IPS-11a (cell line): ENCODE results near the gene ERVV-1.
A peak's percentile ranks its signal among the peaks of the same experiment; 100 is the strongest.
"Not testable (repeated sequence)": the region's sequence is repeated elsewhere in the genome, so short reads cannot be mapped to it uniquely, and the experiment has no call there.

Experiments used
- H3K4me3 ChIP-seq: one replicate; pipeline ENCODE4 v1.5.1; 2013; ENCODE audit warnings: low read depth, low read length, control low read depth

ERVV-1 gene

GRCh38 chr19:53013621-53014020 is at the start of gene ERVV-1:
Gene ERVV-1, plus strand, starts transcription at chr19:53013921. Its CDS starts 170 bp downstream, at chr19:53014091.
- no peak within 1 kb of the TSS for H3K4me3 ChIP-seq

DNA sequence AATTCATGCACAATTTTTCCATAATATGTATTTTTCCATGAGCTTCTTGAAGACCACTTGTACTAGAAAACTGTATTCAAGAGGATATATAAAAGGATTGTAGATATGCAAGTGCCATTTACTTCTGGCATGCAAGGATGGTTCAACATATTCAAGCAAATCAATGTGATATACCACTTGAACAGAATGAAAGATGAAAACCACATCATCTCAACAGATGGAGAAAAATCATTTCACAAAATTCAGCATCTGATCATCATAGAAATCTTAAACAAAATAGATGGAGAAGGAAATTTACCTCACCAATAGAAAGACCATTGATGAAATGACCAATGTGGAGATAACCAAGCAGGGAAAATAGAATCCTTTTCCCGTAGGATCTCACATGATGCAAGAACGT is 45.9 kb upstream of the ERVV-1 start:
- H3K4me3 ChIP-seq: no peak overlapping the region

DNA sequence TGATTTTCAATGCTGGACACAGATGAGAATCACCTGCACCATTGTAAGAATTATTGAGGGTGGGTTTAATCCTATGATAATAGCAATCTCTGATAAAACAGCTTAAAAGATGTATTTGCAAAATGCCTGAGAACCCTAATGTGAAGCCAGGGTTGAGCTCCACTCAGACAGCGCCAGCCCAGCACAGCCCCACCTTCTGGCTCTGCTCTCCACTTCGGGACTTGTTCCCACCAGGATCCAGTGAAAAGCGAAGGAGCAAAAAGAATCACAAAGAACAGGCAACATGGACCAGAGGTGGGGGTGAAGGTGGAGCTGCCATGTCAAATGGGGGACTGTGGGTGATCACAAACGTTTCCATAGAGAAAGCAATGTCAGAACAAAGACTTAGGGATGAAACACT is 32.4 kb upstream of the ERVV-1 start:
- no peak overlapping the region for H3K4me3 ChIP-seq

- not testable (repeated sequence) for H3K4me3 ChIP-seq
Measured at GRCh38 chr19:52983167-52983566, 30.6 kb upstream of the ERVV-1 start.

GRCh38 chr19:52987221-52987620 is 26.5 kb upstream of the ERVV-1 start:
- H3K4me3 ChIP-seq: no peak overlapping the region

GRCh38 chr19:52988506-52988905 is 25.2 kb upstream of the ERVV-1 start:
- no peak overlapping the region for H3K4me3 ChIP-seq

DNA sequence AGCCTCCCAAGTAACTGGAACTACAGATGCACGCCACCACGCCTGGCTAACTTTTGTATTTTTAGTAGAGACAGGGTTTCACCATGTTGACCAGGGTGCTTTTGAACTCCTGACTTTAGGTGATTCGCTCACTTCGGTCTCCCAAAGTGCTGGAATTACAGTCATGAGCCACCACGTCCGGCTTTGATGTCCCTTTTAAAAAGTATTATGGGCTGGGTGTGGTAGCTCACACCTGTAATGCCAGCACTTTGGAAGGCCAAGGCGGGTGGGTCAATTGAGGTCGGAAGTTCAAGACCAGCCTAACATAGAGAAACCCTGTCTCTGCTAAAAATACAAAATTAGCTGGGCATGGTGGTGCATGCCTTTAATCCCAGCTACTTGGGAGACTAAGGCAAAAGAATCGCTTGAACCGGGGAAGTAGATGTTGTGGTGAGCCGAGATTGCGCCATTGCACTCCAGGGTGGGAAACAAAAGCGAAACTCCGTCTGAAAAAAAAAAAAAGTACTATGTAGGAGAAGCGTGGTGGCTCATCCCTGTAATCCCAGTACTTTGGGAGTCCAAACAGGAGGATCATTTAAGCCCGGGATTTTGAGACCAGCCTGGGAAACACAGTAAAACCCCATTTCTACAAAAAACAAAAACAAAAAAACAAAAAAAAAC is 22.8 kb upstream of the ERVV-1 start:
- no peak overlapping the region for H3K4me3 ChIP-seq

GRCh38 chr19:52991484-52991883 is 22.2 kb upstream of the ERVV-1 start:
- no peak overlapping the region for H3K4me3 ChIP-seq

GRCh38 chr19:52992109-52993004 is 21.4 kb upstream of the ERVV-1 start:
- H3K4me3 ChIP-seq: peak overlapping the region; percentile 42

DNA sequence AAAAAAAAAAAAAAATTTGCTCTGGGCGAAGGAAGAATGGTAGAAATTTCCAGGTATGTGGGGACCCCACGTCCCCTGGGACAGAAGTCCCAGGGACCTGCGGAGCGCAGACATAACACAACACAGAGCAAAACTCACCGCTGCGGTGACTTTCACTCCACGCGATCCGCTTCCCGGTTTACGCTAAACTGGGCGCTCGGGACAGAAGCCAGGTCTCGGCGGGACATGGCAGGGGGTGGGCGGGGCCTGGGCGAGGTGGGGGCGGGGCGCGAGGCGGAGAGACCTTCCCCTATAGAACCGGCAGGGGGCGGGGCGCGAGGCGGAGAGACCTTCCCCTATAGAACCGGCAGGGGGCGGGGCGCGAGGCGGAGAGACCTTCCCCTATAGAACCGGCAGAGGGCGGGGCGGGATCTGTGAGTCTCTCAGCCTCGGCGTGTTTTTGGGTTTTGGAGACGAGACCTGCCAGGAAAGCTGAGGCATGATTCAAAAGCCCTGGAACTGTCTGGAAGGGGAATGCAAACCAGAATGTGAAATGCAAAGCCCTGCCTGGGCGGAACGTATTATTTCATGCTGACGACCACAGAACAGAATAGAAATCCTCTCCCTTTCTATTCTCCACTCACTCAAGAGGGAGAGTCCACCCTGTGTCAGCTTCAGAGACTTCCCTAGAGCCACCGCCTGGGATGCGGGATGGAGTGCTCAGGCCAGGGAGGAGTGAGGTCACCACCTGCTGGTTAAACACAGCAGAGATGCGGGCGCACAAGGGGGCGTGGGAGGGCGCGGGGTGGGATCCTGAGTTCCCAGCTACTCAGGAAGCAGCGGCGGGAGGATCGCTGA is 20.2 kb upstream of the ERVV-1 start:
- H3K4me3 ChIP-seq: peak overlapping the region; percentile 42

GRCh38 chr19:52995711-52996110 is 18.0 kb upstream of the ERVV-1 start:
- H3K4me3 ChIP-seq: no peak overlapping the region

GRCh38 chr19:52997975-52998374 is 15.7 kb upstream of the ERVV-1 start:
- no peak overlapping the region for H3K4me3 ChIP-seq

DNA sequence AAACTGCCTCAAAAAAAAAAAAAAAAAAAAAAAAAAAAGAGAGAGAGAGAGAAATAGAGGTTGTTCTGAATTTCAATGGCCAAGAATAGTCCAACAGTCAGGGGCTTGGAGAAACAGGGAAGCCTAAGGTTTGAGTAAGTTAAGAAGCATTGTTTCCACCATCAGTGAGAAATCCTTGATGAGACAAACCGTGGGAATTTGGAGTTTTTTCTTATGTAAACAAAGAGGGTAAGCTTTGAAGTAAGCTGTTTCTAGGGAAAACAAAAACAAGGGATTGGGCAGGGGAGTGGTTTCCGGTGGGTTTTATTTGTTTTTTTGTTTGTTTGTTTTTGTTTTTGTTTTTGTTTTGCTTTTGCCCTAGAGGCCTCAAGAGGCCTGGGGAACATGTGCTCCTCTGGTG is 11.2 kb upstream of the ERVV-1 start:
- H3K4me3 ChIP-seq: no peak overlapping the region

DNA sequence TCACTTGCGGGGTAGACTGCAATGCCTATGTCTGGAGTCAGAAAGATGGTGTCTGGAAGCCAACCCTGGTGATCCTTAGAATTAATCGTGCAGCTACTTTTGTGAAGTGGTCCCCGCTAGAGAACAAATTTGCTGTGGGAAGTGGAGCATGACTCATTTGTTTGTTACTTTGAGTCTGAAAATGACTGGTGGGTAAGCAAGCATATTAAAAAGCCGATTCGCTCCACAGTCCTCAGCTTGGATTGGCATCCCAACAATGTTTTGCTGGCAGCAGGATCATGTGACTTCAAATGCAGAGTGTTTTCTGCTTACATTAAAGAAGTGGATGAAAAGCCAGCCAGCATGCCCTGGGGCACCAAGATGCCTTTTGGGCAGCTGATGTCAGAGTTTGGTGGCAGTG is 9.5 kb upstream of the ERVV-1 start:
- H3K4me3 ChIP-seq: no peak overlapping the region

DNA sequence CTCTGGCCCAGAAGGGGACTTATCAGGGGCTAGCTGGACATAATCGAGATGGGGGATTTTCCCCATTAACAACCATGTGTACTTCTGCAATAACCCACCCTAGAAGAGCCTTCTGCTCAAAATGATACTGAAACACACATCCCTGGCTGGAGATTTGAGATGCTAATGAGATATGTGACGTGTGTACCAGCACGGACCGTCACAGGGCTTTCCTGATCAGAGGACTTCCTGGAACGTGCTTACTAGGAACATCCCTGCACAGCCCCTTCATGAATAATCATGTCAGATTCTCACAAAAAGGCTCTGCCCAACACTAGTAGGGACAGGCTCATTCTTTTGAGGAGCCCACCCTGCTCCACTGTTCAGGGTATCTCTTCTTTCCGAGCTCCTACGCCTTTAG is 6.5 kb upstream of the ERVV-1 start:
- H3K4me3 ChIP-seq: no peak overlapping the region

GRCh38 chr19:53007606-53008005 is 6.1 kb upstream of the ERVV-1 start:
- H3K4me3 ChIP-seq: no peak overlapping the region

GRCh38 chr19:53008061-53008778 is 5.5 kb upstream of the ERVV-1 start:
- no peak overlapping the region for H3K4me3 ChIP-seq

DNA sequence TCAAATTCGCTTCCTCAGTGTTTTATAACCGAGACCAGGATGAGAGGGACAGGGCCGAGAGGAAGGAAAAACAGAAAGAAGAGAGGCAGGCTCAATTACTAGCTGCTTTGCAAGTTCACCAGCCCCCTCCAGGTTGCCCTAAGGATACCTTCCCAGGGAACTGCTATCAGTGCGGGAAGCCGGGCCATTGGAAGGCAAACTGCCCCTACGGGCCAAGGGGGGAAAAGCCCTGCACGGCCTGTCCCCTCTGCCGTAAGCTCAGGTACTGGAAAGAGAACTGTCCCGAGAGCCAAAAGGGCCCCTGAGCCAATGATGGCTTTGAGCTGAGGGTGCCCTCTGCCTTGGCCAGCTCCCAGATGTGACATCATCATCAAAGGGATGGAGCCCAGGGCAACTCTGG is 3.2 kb upstream of the ERVV-1 start:
- H3K4me3 ChIP-seq: no peak overlapping the region

DNA sequence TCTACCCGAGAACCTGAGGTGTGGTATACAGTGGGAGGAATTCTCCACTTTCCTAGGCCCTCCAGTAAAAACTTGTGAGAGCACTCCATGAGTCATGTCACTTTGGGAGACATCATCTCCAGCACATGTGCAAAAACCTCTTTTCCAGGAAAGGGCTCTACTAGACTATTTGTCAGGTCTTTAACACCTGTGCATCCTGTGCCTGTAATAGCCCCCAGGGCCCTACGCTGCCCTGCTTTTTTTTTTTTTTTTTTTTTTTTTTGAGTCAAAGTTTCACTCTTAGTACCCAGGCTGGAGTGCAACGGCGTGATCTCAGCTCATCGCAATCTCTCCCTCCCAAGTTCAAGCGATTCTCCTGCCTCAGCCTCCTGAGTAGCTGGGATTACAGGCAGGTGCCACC is 1.7 kb upstream of the ERVV-1 start:
- H3K4me3 ChIP-seq: no peak overlapping the region

- no peak overlapping the region for H3K4me3 ChIP-seq
Measured at GRCh38 chr19:53015159-53015558, 1.4 kb downstream of the ERVV-1 start.

- no peak overlapping the region for H3K4me3 ChIP-seq
Measured at GRCh38 chr19:53015730-53016129, 2.0 kb downstream of the ERVV-1 start.
